ENCODE measurements around the gene HAND1.

The HAND1 gene

GRCh38 chr5:154494036-154494435 is 16.0 kb upstream of the HAND1 start:
- H3K27me3 Mint-ChIP-seq (ENCODE audit: low read depth, poor library complexity) = peaks cover 91% of the 10 kb centered on the region
- TF ChIP-seq CTCF (IDR thresholded peaks at IDR 0.05) = no peak
- H3K27ac Mint-ChIP-seq = no peak overlapping the region
- H3K9me3 Mint-ChIP-seq = no peaks in the 10 kb centered on the region
- peaks cover 6% of the 10 kb centered on the region for H3K4me1 Mint-ChIP-seq
- H3K36me3 Mint-ChIP-seq (ENCODE audit: low read depth) = no peaks in the 10 kb centered on the region
- DNase-seq = no peak
- H3K4me3 Mint-ChIP-seq = no peak overlapping the region

- no peaks in the 10 kb centered on the region for H3K9me3 Mint-ChIP-seq
Observed at GRCh38 chr5:154493274-154493673, 15.2 kb upstream of the HAND1 start.

GRCh38 chr5:154491941-154492340 is 13.9 kb upstream of the HAND1 start:
- no peak for TF ChIP-seq CTCF (IDR thresholded peaks at IDR 0.05)
- peaks cover 95% of the 10 kb centered on the region for H3K27me3 Mint-ChIP-seq (ENCODE audit: low read depth, poor library complexity)
- H3K9me3 Mint-ChIP-seq = no peaks in the 10 kb centered on the region
- H3K4me3 Mint-ChIP-seq = no peak overlapping the region
- no peak overlapping the region for H3K27ac Mint-ChIP-seq
- no peaks in the 10 kb centered on the region for H3K36me3 Mint-ChIP-seq (ENCODE audit: low read depth)
- DNase-seq = no peak
- peaks cover 14% of the 10 kb centered on the region for H3K4me1 Mint-ChIP-seq

More at GRCh38 chr5:154493274-154493673, 15.2 kb upstream of the HAND1 start:
- no peaks in the 10 kb centered on the region for H3K36me3 Mint-ChIP-seq (ENCODE audit: low read depth)
- no peak overlapping the region for H3K27ac Mint-ChIP-seq
- H3K27me3 Mint-ChIP-seq (ENCODE audit: low read depth, poor library complexity) = peaks cover 91% of the 10 kb centered on the region
- peaks cover 6% of the 10 kb centered on the region for H3K4me1 Mint-ChIP-seq
- no peak for DNase-seq
- no peak for TF ChIP-seq CTCF (IDR thresholded peaks at IDR 0.05)
- H3K4me3 Mint-ChIP-seq = peak overlapping the region; percentile 7

GRCh38 chr5:154487541-154487940 is 9.5 kb upstream of the HAND1 start:
- DNase-seq = no peak
- no peak for TF ChIP-seq CTCF (IDR thresholded peaks at IDR 0.05)
- Mint-ChIP-seq H3K4me3 (no peak overlapping the region), H3K27ac (no peak overlapping the region), H3K9me3 (no peaks in the 10 kb centered on the region), H3K36me3 (ENCODE audit: low read depth) (no peaks in the 10 kb centered on the region), H3K4me1 (peaks cover 58% of the 10 kb centered on the region), H3K27me3 (ENCODE audit: low read depth, poor library complexity) (peaks cover 97% of the 10 kb centered on the region)

GRCh38 chr5:154486427-154486866 is 8.4 kb upstream of the HAND1 start:
- Mint-ChIP-seq H3K36me3 (ENCODE audit: low read depth) (no peaks in the 10 kb centered on the region), H3K4me3 (peak overlapping the region; percentile 14), H3K27ac (no peak overlapping the region), H3K9me3 (no peaks in the 10 kb centered on the region), H3K27me3 (ENCODE audit: low read depth, poor library complexity) (peaks cover 97% of the 10 kb centered on the region), H3K4me1 (peaks cover 59% of the 10 kb centered on the region)
- TF ChIP-seq CTCF (IDR thresholded peaks at IDR 0.05) = no peak
- no peak for DNase-seq

GRCh38 chr5:154485850-154486426 is 7.9 kb upstream of the HAND1 start:
- Mint-ChIP-seq H3K27me3 (ENCODE audit: low read depth, poor library complexity) (peaks cover 97% of the 10 kb centered on the region), H3K36me3 (ENCODE audit: low read depth) (no peaks in the 10 kb centered on the region), H3K4me3 (peak overlapping the region; percentile 68), H3K9me3 (no peaks in the 10 kb centered on the region), H3K4me1 (peaks cover 59% of the 10 kb centered on the region), H3K27ac (no peak overlapping the region)
- no peak for DNase-seq
- no peak for TF ChIP-seq CTCF (IDR thresholded peaks at IDR 0.05)

All from nephron progenitor cell (in vitro differentiated cells).